ENCODE measurements around the gene SIPA1L2. TPM values are rescaled to one million over a fixed set of nuclear protein-coding genes. Genes with fewer than 3 reads are reported as not detected.

SIPA1L2 gene
- total and polyA plus RNA-seq, 2 of the 13 experiments (the other 11 are each of a cell fraction or from before 2014, with no cell fraction given) = 0.03 TPM; not detected in 1

GRCh38 chr1:232655746-232656085 lies 25.8 kb upstream of the SIPA1L2 start:
- POLR2A ChIA-PET = no interaction called here
- in situ Hi-C loops (cut with HindIII; ENCODE audit: extremely low pct_ligation_motif_present, low pct_unique_long_range_greater_than_20kb) (no loop called here), intact Hi-C loops (cut with micrococcal nuclease; ENCODE audit: unreplicated experiment) (no loop called here)
- Histone ChIP-seq H3K27ac (ENCODE audit: extremely low read length, insufficient read depth, low read length) (no peak overlapping the region), H3K9ac (ENCODE audit: insufficient read depth, low read depth, low read length) (no peak overlapping the region), H3K27me3 (ENCODE audit: control insufficient read depth in 1 of 2, insufficient read depth in 2 of 2, low read length in 2 of 2) (no peaks in the 10 kb centered on the region), H3K36me3 (replicated peaks in 1 of 2; ENCODE audit: control insufficient read depth in 1 of 2, insufficient read depth in 2 of 2, low read length in 2 of 2) (no peaks in the 10 kb centered on the region), H3K4me2 (ENCODE audit: low read depth, low read length) (no peak overlapping the region), H4K20me1 (ENCODE audit: insufficient read depth, low read length) (no peaks in the 10 kb centered on the region), H3K9me3 (ENCODE audit: low read length) (no peaks in the 10 kb centered on the region), H3K4me1 (ENCODE audit: insufficient read depth, low read length) (no peaks in the 10 kb centered on the region), H3K4me3 (replicated peaks in 1 of 3; ENCODE audit: insufficient read depth in 1 of 3, low read depth in 2 of 3, low read length in 3 of 3) (no peak overlapping the region), H2AFZ (ENCODE audit: low read length) (no peak overlapping the region), H3K79me2 (ENCODE audit: insufficient read depth, low read length) (no peaks in the 10 kb centered on the region)
- DNase-seq (ENCODE audit: low spot score) = no peak
- ATAC-seq = no peak
- no TSS peak for BruUV-seq (replicated peaks)
- CTCF ChIA-PET (ENCODE audit: low intra/inter-chr PET ratio, low total read pairs) = no interaction called here
- FAIRE-seq = no peak
- WGBS (ENCODE audit: low lambda C conversion rate) = 6% methylated on average over 4 of the region's 4 CpGs
- no peak for TF ChIP-seq PHB2 (IDR thresholded peaks at IDR 0.05; ENCODE audit: partially characterized antibody)

GRCh38 chr1:232655028-232655745 lies 25.3 kb upstream of the SIPA1L2 start:
- no peaks in the 10 kb centered on the region for H3K9me3 ChIP-seq (ENCODE audit: low read length)
- TF ChIP-seq NFATC3 (CRISPR knock-in tag; IDR thresholded peaks at IDR 0.05) (no peak), CEBPG (CRISPR knock-in tag; IDR thresholded peaks at IDR 0.05) (no peak), RAD21 (CRISPR knock-in tag; IDR thresholded peaks at IDR 0.05) (no peak), RFX3 (CRISPR knock-in tag; IDR thresholded peaks at IDR 0.05) (no peak)
- no peak for FAIRE-seq
- in situ Hi-C loops (cut with HindIII; ENCODE audit: extremely low pct_ligation_motif_present, low pct_unique_long_range_greater_than_20kb) = no loop called here
- intact Hi-C loops (cut with micrococcal nuclease; ENCODE audit: unreplicated experiment) = no loop called here
- no peaks in the 10 kb centered on the region for H3K79me2 ChIP-seq (ENCODE audit: insufficient read depth, low read length)
- DNase-seq (ENCODE audit: low spot score) = no peak
- H4K20me1 ChIP-seq (ENCODE audit: insufficient read depth, low read length) = no peaks in the 10 kb centered on the region
- POLR2A ChIA-PET = no interaction called here
- CTCF ChIA-PET (ENCODE audit: low intra/inter-chr PET ratio, low total read pairs) = no interaction called here
- no peak overlapping the region for H3K27ac ChIP-seq (ENCODE audit: extremely low read length, insufficient read depth, low read length)
- no peak overlapping the region for H3K4me3 ChIP-seq (replicated peaks in 1 of 3; ENCODE audit: insufficient read depth in 1 of 3, low read depth in 2 of 3, low read length in 3 of 3)
- ATAC-seq = no peak
- no peak overlapping the region for H3K9ac ChIP-seq (ENCODE audit: insufficient read depth, low read depth, low read length)
- no peaks in the 10 kb centered on the region for H3K27me3 ChIP-seq (ENCODE audit: control insufficient read depth in 1 of 2, insufficient read depth in 2 of 2, low read length in 2 of 2)
- H3K36me3 ChIP-seq (replicated peaks in 1 of 2; ENCODE audit: control insufficient read depth in 1 of 2, insufficient read depth in 2 of 2, low read length in 2 of 2) = no peaks in the 10 kb centered on the region
- BruUV-seq (replicated peaks) = no TSS peak
- 0% methylated on average over 5 of the region's 5 CpGs for WGBS (ENCODE audit: low lambda C conversion rate)
- no peaks in the 10 kb centered on the region for H3K4me1 ChIP-seq (ENCODE audit: insufficient read depth, low read length)
- no peak overlapping the region for H3K4me2 ChIP-seq (ENCODE audit: low read depth, low read length)
- H2AFZ ChIP-seq (ENCODE audit: low read length) = no peak overlapping the region
